T-helper 1 cell treated with Interleukin-12 subunit alpha and Interleukin-12 subunit beta and Interleukin-4 antibody, amounts not matched to agents 30 ng/mL and 1 ng/mL, for 36 hours (primary cell): ENCODE measurements around the gene BTBD2. TPM values are rescaled to one million over a fixed set of nuclear protein-coding genes. Genes with fewer than 3 reads are reported as not detected.

Source experiments
- intact Hi-C: fragments of 100-400 bp; cut with micrococcal nuclease; formaldehyde crosslinking; loops from one replicate; pipeline ENCODE4 v1.15.1; 2024
- total RNA-seq: library from RNA; stranded (reverse); gene quantifications from 2 replicates; pipeline ENCODE4 v1.2.3, GENCODE V29; 2022

Gene BTBD2
- total RNA-seq, 1 donor from 2014 or later, result 44.9 TPM

GRCh38 chr19:1944088-1944915, 71.2 kb downstream of the BTBD2 start:
- intact Hi-C loops, result no loop called here

DNA sequence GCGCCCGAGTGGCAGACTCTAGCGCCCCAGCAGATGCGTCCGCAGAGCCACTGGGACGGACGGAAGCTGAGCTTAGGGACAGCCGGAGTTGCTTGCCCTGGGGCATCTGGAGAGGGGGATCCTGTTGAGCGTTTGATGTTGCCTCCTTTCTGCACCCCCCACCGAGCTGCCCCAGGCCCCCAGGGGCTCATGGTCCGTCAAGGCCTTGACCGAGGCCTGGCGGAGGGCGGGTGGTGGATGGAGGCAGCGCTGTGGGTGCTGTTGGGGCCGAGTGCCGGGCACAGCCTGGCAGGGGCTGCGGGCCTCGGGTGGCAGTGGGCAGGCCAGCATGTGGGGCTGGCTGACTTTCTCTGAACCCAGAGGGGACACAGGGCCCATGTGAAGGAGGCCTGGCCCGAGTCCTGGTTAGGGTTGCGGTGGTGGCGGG, 71.8 kb downstream of the BTBD2 start:
- intact Hi-C loops, result loop anchor here (2.0 kb wide), 1 partner anchor 69 kb away; no protein-coding TSS in a partner anchor

DNA sequence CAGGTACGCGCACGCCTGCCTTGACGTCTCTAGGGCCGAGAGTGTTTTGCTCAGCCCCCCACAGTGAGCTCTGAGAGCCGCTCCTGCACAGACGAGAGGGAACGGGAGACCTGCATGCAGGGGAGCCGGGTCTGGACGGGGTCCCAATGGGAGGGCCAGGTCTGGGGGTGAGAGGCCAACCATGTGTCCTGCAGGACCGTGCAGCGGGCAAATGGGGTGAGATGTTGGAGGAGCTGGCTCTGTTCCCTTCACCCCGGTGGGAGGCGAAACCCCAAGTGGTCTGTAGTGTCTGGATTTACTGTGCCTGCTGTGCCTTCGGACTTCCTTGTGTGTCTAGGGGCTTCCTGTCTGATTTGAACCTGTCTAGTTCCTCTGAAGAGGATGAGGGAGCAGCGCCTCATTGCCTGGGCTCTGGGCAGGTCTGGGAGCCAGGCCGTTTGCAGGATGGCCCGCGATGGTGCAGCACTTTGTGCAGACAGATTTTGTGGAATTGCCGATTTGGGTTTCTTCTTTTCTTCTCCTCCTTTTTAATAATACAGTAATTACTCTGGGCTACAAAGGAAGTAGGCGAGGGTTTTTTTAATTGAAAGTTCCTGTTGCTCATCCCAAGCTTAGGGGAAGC, 72.5 kb downstream of the BTBD2 start:
- intact Hi-C loops, result loop anchor here (2.0 kb wide), 1 partner anchor 68 kb away; no protein-coding TSS in a partner anchor

GRCh38 chr19:1942078-1942933, 73.2 kb downstream of the BTBD2 start:
- intact Hi-C loops, result loop anchor here (2.0 kb wide), 1 partner anchor 68 kb away; no protein-coding TSS in a partner anchor

DNA sequence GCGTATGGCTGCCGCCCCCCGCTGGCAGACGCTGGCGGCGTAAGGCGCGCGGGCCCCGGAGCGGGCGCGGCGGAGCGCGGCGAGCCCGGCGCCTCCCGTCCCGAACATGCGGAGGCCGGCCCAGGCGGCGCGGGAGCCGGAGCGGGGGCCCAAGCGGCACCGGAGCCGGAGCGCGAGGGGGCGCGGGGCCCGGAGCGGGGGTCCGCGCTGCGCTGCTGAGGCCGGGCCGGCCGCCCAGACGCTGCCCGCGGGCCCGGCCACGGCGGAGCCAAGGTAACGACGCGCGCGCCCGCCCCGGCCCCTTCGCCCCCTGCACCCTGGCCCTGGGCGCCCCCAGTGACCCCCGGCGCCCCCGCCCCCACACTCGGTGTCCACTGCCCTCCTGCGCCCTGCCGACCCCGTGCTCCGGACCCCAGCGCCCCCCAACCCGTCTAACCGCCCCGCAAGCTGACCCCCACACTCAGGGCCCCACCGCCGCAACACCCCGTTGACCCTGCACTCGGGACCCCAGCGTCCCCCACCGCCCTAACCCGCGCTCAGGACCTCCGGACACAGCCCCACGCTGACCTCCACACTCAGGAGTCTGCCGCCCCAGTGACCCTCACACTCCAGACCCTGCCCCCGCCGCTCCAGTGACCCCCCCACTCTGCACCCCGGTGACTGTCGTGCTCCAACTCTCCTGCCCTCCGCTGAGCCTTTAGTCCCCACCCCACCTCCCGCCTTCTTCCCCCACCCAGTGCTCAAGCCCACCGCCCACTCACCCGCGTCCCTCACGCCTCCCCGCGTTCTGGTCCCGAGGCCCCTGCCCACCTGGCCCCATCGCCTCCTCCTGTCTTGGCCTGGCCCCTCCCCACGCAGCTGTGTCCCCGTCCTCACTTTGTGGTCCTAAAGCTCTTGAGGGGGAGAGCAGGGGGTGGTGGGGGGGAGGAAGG, 74.1 kb downstream of the BTBD2 start, which contains the start of gene CSNK1G2:
Gene CSNK1G2, plus strand, starts transcription at position 27 of the 932 bp plus-strand sequence. CDS start 28,601 bp downstream, outside the sequence.
- intact Hi-C loops, result loop anchor here (2.0 kb wide), 1 partner anchor 67 kb away; no protein-coding TSS in a partner anchor

DNA sequence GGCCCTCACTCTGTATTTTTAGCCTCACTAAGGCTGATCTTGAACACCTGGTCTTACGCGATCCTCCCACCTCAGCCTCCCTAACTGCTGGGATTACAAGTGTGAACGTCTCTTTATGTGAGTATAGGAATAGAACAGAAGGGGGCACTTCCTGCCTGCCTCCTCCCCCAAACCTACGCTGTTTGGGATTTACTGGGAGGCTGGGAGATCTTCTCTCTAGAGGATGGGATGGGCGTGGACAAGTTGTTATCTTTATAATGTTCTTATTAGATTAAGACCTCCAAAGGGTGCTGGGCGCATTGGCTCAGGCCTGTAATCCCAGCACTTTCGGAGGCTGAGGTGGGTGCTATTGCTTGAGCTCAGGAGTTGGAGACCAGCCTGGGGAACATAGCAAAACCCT, 77.4 kb downstream of the BTBD2 start:
- intact Hi-C loops, result no loop called here

DNA sequence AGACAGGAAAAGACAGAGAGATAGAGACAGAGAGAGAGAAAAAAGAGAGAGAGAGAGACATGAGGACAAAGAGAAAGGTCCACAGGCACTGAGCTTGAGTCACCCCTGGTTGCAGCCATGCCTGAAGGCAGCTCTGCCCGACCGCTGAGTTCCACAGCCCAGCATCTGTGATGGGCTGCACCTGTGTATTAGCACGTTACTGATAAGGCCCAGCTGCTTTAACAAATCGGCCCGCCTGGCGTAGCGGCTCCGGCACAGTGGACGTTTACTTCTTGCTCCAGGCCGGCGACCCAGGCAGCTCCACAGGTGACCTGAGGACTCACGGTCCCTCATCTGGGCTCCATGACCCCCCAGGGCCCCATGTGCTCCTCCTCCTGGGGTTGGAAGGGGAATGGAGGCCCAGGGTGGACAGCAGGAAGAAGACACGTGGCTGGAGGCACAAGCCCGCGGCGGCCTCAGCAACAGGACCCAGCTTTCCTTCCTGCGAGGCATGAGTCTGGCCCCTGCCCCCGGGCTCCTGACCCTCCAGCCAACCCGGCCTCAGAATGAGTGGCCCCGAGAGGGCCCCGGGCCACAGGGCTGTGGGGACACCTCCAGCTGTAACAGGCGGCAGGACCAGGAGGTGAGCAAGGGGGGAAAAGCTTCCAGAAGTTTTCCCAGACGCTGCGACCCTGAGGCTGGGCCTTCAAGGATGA, 78.5 kb downstream of the BTBD2 start:
- intact Hi-C loops, result no loop called here

GRCh38 chr19:1936430-1936829, 79.1 kb downstream of the BTBD2 start:
- intact Hi-C loops, result no loop called here

DNA sequence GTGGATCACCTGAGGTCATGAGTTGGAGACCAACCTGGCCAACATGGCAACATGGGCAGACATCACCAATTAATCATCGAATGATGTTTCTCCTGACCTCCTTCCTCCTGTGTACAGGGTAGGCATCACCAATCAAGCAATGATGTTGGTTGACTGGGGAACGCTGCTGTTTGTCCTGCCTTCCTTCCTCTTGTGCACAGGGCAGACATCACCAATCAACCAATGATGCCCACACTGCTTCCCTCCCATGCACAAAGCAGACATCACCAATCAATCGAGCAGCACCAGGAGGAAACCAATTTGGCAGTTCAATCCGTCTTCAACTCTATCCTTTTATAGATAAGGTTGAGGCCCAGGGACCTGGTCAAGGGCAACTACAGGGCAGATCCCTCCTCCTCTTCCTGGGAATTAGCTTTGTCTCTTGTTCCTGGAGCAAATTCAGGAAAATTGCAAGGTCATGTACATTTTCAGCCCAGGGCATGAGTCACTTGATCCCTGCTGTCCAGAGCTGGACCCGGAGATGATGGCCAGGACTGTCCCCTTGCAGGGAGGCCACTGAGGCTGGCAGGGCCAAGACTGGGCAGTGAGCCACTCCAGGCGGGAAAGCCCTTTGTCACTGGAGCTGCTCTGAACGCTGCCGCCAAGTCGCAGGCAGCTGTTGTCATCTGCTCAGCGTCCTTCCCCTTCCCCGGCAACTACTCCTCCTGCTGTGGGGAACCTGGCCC, 79.9 kb downstream of the BTBD2 start:
- intact Hi-C loops, result no loop called here

Other genes starting within 250 kb of the BTBD2 start
- gene ATP8B3, start 203.4 kb downstream of the BTBD2 start, total RNA-seq, result 14.2 and 14.9 TPM in 2 replicates
- 57.9 and 59.7 TPM in 2 replicates for gene REXO1, start 167.2 kb downstream of the BTBD2 start, total RNA-seq
- 20.4 and 21.5 TPM in 2 replicates for gene KLF16, start 152.1 kb downstream of the BTBD2 start, total RNA-seq
- gene ABHD17A, start 130.2 kb downstream of the BTBD2 start, total RNA-seq, result 128 and 134 TPM in 2 replicates
- 10.5 and 12.2 TPM in 2 replicates for gene ADAT3, start 110.3 kb downstream of the BTBD2 start, total RNA-seq
- 35.4 and 41.9 TPM in 2 replicates for gene SCAMP4, start 110.3 kb downstream of the BTBD2 start, total RNA-seq
- 128 and 129 TPM in 2 replicates for gene CSNK1G2, start 74.5 kb downstream of the BTBD2 start, total RNA-seq
- 205 and 213 TPM in 2 replicates for gene MKNK2, start 35.5 kb upstream of the BTBD2 start, total RNA-seq
- 244 and 254 TPM in 2 replicates for gene MOB3A, start 80.6 kb upstream of the BTBD2 start, total RNA-seq
- 15.4 and 19.1 TPM in 2 replicates for gene IZUMO4, start 81.2 kb upstream of the BTBD2 start, total RNA-seq
- gene AP3D1, start 135.9 kb upstream of the BTBD2 start, total RNA-seq, result 126 and 139 TPM in 2 replicates
- gene DOT1L, start 148.2 kb upstream of the BTBD2 start, total RNA-seq, result 70.1 and 73.4 TPM in 2 replicates
- 64.7 and 65.7 TPM in 2 replicates for gene PLEKHJ1, start 220.6 kb upstream of the BTBD2 start, total RNA-seq
- 136 and 141 TPM in 2 replicates for gene SF3A2, start 221.1 kb upstream of the BTBD2 start, total RNA-seq
- 3.6 and 5.4 TPM in 2 replicates for gene AMH, start 233.6 kb upstream of the BTBD2 start, total RNA-seq
- gene JSRP1, start 240.7 kb upstream of the BTBD2 start, total RNA-seq, result not detected in 2 replicates